Mesenchymal stem cell (in vitro differentiated cells and primary cell): Measurements from ENCODE around the gene RABGEF1.
"Not testable (repeated sequence)": the region's sequence is repeated elsewhere in the genome, so short reads cannot be mapped to it uniquely, and the experiment has no call there.

Experiments used
- DNase-seq: peaks from one replicate; pipeline ENCODE4 v3.0.0-alpha.2; 2013
- H2AFZ ChIP-seq: one replicate; pipeline ENCODE4 v1.6.1; 2013; ENCODE audit warnings: low read depth, mild to moderate bottlenecking, control low read depth, inconsistent platforms, low read length, moderate library complexity
- H2AK5ac ChIP-seq: 2 replicates; pipeline ENCODE4 v1.6.1; 2013; ENCODE audit warnings: low read length, moderate library complexity, mild to moderate bottlenecking, inconsistent platforms; ENCODE audit not compliant: severe bottlenecking
- H2BK120ac ChIP-seq: one replicate; pipeline ENCODE4 v1.6.1; 2013; ENCODE audit warnings: low read depth, mild to moderate bottlenecking, inconsistent platforms, low read length, moderate library complexity
- H2BK12ac ChIP-seq, 2 experiments: one replicate each; pipeline ENCODE4 v1.6.1; 2013; ENCODE audit warnings: inconsistent platforms in 2 of 2, low read length in 2 of 2, mild to moderate bottlenecking in 2 of 2, moderate library complexity in 2 of 2, control low read depth in 1 of 2
- H2BK15ac ChIP-seq: one replicate; pipeline ENCODE4 v1.6.1; 2013; ENCODE audit warnings: mild to moderate bottlenecking, low read depth, inconsistent platforms; ENCODE audit not compliant: poor library complexity, severe bottlenecking
- H2BK5ac ChIP-seq: 2 replicates; pipeline ENCODE4 v1.6.1; 2013; ENCODE audit warnings: low read depth, mild to moderate bottlenecking, low read length, control low read depth, inconsistent platforms; ENCODE audit not compliant: poor library complexity, severe bottlenecking
- H3K14ac ChIP-seq, 2 experiments: one replicate each; pipeline ENCODE4 v1.6.1; 2013; ENCODE audit warnings: inconsistent platforms in 2 of 2, low read length in 2 of 2, control low read depth in 1 of 2, mild to moderate bottlenecking in 1 of 2, moderate library complexity in 1 of 2
- H3K18ac ChIP-seq, 2 experiments: one replicate each; pipeline ENCODE4 v1.6.1; 2013; ENCODE audit warnings: inconsistent platforms in 2 of 2, low read length in 2 of 2, control low read depth in 1 of 2, low read depth in 1 of 2, mild to moderate bottlenecking in 1 of 2
- H3K23ac ChIP-seq, 2 experiments: one replicate each; pipeline ENCODE4 v1.6.1; 2013; ENCODE audit warnings: inconsistent platforms in 2 of 2, low read length in 2 of 2, mild to moderate bottlenecking in 2 of 2, moderate library complexity in 2 of 2, control low read depth in 1 of 2
- H3K27ac ChIP-seq: 2 replicates; pipeline ENCODE4 v1.5.1; 2013; ENCODE audit warnings: mild to moderate bottlenecking, moderate library complexity, low read length, control low read depth, inconsistent platforms; ENCODE audit not compliant: poor library complexity, severe bottlenecking
- H3K27me3 ChIP-seq, 2 experiments: 2 replicates each; pipeline versions ENCODE4 v1.6.1 to v1.7.0; 2013; ENCODE audit warnings: low read length in 2 of 2, mild to moderate bottlenecking in 2 of 2, moderate library complexity in 2 of 2, control low read depth in 1 of 2, inconsistent platforms in 1 of 2; ENCODE audit not compliant: control insufficient read depth in 1 of 2, insufficient read depth in 1 of 2
- H3K36me3 ChIP-seq, 2 experiments: 2 replicates each; pipeline versions ENCODE4 v1.6.1 to v1.7.0; 2013; ENCODE audit warnings: low read length in 2 of 2, control low read depth in 1 of 2, inconsistent platforms in 1 of 2, low read depth in 1 of 2, mild to moderate bottlenecking in 1 of 2; ENCODE audit not compliant: insufficient read depth in 2 of 2, control insufficient read depth in 1 of 2
- H3K4ac ChIP-seq, 2 experiments: one replicate each; pipeline ENCODE4 v1.6.1; 2013; ENCODE audit warnings: inconsistent platforms in 2 of 2, low read length in 2 of 2, mild to moderate bottlenecking in 2 of 2, moderate library complexity in 2 of 2, control low read depth in 1 of 2, low read depth in 1 of 2
- H3K4me1 ChIP-seq: 2 replicates; pipeline ENCODE4 v1.6.1; 2013; ENCODE audit warnings: low read depth, low read length, control low read depth; ENCODE audit not compliant: control insufficient read depth, insufficient read depth
- H3K4me2 ChIP-seq: 2 replicates; pipeline ENCODE4 v1.6.1; 2013; ENCODE audit warnings: low read length, mild to moderate bottlenecking, inconsistent platforms; ENCODE audit not compliant: poor library complexity, severe bottlenecking
- H3K4me3 ChIP-seq, 2 experiments: 2 replicates each; pipeline versions ENCODE4 v1.5.1 to v1.7.0; 2013; ENCODE audit warnings: low read length in 2 of 2, mild to moderate bottlenecking in 2 of 2, control low read depth in 1 of 2, low read depth in 1 of 2; ENCODE audit not compliant: insufficient read depth in 1 of 2
- H3K79me1 ChIP-seq: replicated peaks from 2 replicates; pipeline ENCODE4 v1.6.1; 2013; ENCODE audit warnings: mild to moderate bottlenecking, control low read depth, low read length, inconsistent platforms; ENCODE audit not compliant: poor library complexity, severe bottlenecking
- H3K9ac ChIP-seq: 2 replicates; pipeline ENCODE4 v1.7.0; 2013; ENCODE audit warnings: mild to moderate bottlenecking, low read length, moderate library complexity
- H3K9me3 ChIP-seq: 2 replicates; pipeline ENCODE4 v1.7.0; 2013; ENCODE audit warnings: mild to moderate bottlenecking, low read length; ENCODE audit not compliant: control insufficient read depth
- H4K8ac ChIP-seq: one replicate; pipeline ENCODE4 v1.6.1; 2013; ENCODE audit warnings: inconsistent platforms, mild to moderate bottlenecking, low read length, moderate library complexity
- H4K91ac ChIP-seq: one replicate; pipeline ENCODE4 v1.6.1; 2013; ENCODE audit warnings: mild to moderate bottlenecking, low read length, inconsistent platforms
- WGBS: methylation state at CpG from one replicate; pipeline ENCODE4 v1.1.7; 2013; ENCODE audit warnings: mixed read lengths; 5-methylcytosine and 5-hydroxymethylcytosine counted together

Gene RABGEF1

DNA sequence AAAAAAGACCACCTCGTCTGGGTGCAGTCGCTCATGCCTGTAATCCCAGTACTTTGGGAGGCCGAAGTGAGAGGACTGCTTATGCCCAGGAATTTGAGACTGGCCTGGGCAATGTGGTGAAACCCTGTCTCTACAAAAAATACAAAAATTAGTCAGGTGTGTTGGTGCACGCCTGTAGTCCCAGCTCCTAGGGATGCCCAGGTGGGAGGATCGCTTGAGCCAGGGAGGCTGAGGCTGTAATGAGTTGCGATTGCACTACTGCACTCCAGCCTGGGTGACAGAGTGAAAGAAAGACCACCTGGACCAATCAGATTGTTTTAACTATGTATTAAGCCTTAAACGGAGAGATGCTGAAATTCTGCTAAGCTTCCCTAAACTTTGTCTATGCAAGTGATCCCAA lies 103.0 kb downstream of the RABGEF1 start:
- H2AK5ac ChIP-seq, H3K27me3 ChIP-seq, H3K36me3 ChIP-seq, H2BK15ac ChIP-seq, H3K4ac ChIP-seq, H3K79me1 ChIP-seq, H2AFZ ChIP-seq, H4K8ac ChIP-seq, H3K23ac ChIP-seq, H3K4me1 ChIP-seq, H4K91ac ChIP-seq, H3K14ac ChIP-seq, H2BK12ac ChIP-seq, H3K9me3 ChIP-seq, H3K4me2 ChIP-seq, H3K27ac ChIP-seq, DNase-seq, H3K18ac ChIP-seq, H2BK120ac ChIP-seq, H2BK5ac ChIP-seq: not testable (repeated sequence)
- Histone ChIP-seq H3K4me3 (peak overlapping the region in 1 of 2 experiments; percentile 97), H3K9ac (peak overlapping the region; percentile 97)
- 84% methylated on average over 7 of the region's 7 CpGs for WGBS

DNA sequence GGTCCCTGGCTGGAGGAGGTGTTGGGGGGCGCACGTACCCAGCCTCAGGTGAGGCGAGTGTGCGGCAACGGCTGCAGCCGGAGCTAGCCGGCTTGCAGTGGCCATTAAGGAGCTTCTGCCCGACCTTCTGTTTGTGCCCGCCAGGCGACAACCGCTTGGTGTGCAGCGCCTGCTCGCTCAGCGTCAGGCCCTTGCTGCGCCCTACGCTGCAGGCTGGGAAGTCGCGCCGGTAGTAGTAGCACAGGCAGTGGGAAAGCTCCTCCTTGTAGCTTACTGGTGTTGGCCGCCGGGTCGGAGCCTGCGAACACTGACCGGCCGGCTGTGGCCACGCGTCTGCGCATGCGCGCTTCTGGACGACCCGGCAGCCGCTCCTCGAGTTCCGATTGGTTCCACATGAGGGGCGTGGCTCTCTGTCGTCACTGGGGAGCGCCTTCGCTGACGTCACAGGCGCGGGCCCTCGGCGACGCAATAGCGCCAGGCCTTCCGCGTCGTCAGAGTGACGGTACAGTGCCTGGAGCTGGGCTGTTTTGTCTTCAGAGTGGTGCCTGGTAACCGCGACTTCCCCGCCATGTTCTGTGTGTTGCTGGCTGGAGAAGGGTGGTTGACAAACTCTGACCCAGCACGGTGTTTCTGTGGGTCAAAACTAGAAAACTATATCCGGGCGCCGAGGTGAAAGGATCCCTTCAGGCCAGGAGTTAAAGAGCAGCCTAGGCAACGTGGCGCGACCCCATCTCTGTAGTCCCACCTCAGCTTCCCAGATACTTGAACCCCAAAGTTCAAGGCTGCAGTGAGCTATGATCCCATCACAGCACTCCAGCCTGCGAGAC lies 104.2 kb downstream of the RABGEF1 start:
- H3K14ac ChIP-seq = peak overlapping the region in 1 of 2 experiments; percentile 80
- H3K4me3 ChIP-seq = peak overlapping the region; percentile 84 to 97
- no peaks in the 10 kb centered on the region for H3K9me3 ChIP-seq
- under 1% methylated on average over 60 of the region's 61 CpGs for WGBS
- peak overlapping the region; percentile 98 for H4K8ac ChIP-seq
- H2BK120ac ChIP-seq = no peak overlapping the region
- H2BK12ac ChIP-seq = no peak overlapping the region
- peak overlapping the region in 1 of 2 experiments; percentile 28 for H3K23ac ChIP-seq
- H3K36me3 ChIP-seq = no peaks in the 10 kb centered on the region
- peak overlapping the region; percentile 84 to 89 for H3K18ac ChIP-seq
- H3K4me2 ChIP-seq = peak overlapping the region; percentile 89
- peak overlapping the region; percentile 40 for H2BK15ac ChIP-seq
- H2AFZ ChIP-seq = peak overlapping the region; percentile 70
- peaks cover 5% of the 10 kb centered on the region for H3K4me1 ChIP-seq
- peak overlapping the region; percentile 97 for H3K9ac ChIP-seq
- H2AK5ac ChIP-seq = peak overlapping the region; percentile 61
- H3K27ac ChIP-seq = peak overlapping the region; percentile 58
- no peak overlapping the region for H2BK5ac ChIP-seq
- peak overlapping the region; percentile 64 for H4K91ac ChIP-seq
- peak; percentile 98 for DNase-seq
- H3K79me1 ChIP-seq = peaks cover 7% of the 10 kb centered on the region
- peak overlapping the region; percentile 42 to 62 for H3K4ac ChIP-seq
- no peaks in the 10 kb centered on the region for H3K27me3 ChIP-seq

DNA sequence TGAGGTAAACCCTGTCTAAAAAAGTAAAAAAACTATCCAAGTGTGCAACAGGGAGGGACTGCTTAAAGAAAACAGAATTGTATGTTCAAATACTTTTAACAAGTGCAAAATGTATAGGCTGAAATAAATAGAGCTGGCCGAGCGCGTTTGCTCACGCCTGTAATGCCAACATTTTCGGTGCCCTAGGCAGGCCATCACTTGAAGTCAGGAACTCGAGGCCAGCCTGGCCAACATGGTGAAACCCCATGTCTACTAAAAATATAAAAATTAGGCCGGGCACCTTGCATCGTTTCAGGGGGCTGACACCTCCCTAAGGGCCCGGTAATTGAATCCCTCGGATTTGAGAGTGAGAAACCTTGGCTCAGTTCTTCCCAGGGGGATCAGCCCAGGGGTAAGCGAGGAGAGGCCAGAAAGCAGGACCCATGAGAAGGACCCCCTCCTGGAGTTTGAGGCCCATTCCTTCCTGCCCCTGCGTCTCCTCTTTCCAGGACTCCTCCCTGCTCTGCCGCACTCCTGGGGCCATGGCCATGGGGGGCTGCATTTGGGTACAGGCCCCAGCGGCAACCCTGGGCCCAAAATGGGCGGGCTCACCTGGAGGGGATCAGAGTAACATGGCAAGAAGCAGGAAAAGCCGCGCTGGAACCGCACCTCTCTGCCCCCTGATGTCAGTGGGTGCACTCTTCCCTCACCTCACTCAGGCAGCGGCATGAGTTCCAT lies 105.0 kb downstream of the RABGEF1 start:
- H3K36me3 ChIP-seq = peaks cover 0 to 3% of the 10 kb centered on the region in 2 experiments
- H3K27ac ChIP-seq = no peak overlapping the region
- WGBS = 92% methylated on average over 19 of the region's 19 CpGs
- peak overlapping the region; percentile 97 for H3K9ac ChIP-seq
- DNase-seq = no peak
- no peak overlapping the region for H2AFZ ChIP-seq
- no peak overlapping the region for H3K23ac ChIP-seq
- no peak overlapping the region for H2BK120ac ChIP-seq
- peak overlapping the region; percentile 39 for H2AK5ac ChIP-seq
- peak overlapping the region; percentile 89 for H3K4me2 ChIP-seq
- peak overlapping the region; percentile 98 for H4K8ac ChIP-seq
- no peaks in the 10 kb centered on the region for H3K27me3 ChIP-seq
- H2BK5ac ChIP-seq = no peak overlapping the region
- H3K14ac ChIP-seq = no peak overlapping the region
- H3K9me3 ChIP-seq = no peaks in the 10 kb centered on the region
- H3K79me1 ChIP-seq = peaks cover 7% of the 10 kb centered on the region
- peak overlapping the region; percentile 65 to 97 for H3K4me3 ChIP-seq
- H3K4me1 ChIP-seq = peaks cover 5% of the 10 kb centered on the region
- H2BK15ac ChIP-seq = no peak overlapping the region
- peak overlapping the region; percentile 3 for H4K91ac ChIP-seq
- no peak overlapping the region for H3K4ac ChIP-seq
- H3K18ac ChIP-seq = peak overlapping the region in 1 of 2 experiments; percentile 72
- H2BK12ac ChIP-seq = no peak overlapping the region

DNA sequence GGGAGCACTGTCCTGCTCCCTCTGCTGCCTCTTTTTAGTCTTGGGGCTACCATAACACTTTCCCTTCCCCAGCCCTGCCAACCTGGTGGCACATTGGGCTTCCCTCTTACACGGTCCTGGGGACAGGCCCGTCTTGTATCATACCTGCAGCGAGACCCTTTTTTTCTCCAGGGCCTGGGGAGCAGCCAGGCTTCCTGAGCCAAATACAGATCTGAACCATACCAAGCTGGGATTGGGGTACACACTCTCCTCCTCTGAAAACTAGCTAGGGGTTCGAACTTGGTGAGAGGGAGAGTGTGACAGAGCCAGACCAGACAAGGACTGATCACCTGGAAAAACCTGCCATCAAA lies 105.5 kb downstream of the RABGEF1 start:
- not testable (repeated sequence) for H3K23ac ChIP-seq, H3K27ac ChIP-seq, H3K79me1 ChIP-seq, H3K9ac ChIP-seq, DNase-seq, H3K4me1 ChIP-seq, H2AK5ac ChIP-seq, H3K36me3 ChIP-seq, H2AFZ ChIP-seq, H3K18ac ChIP-seq, H3K9me3 ChIP-seq, H3K4ac ChIP-seq, H3K14ac ChIP-seq, H2BK5ac ChIP-seq, H2BK120ac ChIP-seq, H3K4me2 ChIP-seq, H3K27me3 ChIP-seq
- H2BK12ac ChIP-seq = peak overlapping the region in 1 of 2 experiments; percentile 11
- peak overlapping the region; percentile 70 for H2BK15ac ChIP-seq
- H4K91ac ChIP-seq = peak overlapping the region; percentile 3
- peak overlapping the region; percentile 19 for H4K8ac ChIP-seq
- peak overlapping the region in 1 of 2 experiments; percentile 97 for H3K4me3 ChIP-seq
- 98% methylated on average over 4 of the region's 4 CpGs for WGBS
